ENCODE results near the gene DNAJC4.

DNA sequence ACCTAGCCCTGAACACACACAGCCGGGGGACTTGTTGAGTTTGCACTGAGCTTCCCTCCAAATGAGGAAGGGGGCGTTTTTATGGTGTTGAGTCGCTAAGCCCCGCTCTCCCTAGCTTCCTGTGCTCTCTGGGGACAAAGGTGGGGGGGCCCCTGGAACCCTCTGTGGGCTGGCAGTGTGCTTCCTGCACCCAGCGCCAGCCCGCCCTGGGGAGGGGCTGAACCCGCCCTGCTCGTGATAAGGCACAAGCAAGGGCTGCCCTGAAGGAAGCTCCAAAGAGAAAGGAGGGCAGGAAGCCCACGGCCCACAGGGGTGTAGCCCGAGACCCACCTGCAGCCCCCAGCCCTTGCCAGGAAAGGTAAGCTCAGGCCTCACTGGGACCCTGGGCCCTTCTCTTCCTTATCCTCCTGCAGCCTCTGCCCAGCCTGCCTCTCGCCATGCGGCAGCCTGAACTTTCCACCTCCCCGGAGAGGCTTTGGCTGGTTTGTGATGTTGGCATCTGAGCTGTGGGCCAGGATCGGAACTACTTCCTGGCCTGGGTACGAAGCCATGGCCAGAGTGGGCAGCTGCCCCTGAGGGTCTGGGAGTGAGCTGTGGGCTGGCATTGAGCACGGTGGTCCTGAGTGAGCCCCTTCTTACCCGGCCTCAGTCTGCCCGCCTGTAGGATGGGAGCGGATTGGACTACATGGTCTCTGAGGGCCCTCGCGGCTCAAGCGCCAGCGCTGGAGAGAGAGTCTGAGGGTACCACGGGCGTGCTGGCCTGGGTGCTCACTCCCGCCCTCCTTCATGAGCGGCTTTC, 23.7 kb upstream of the DNAJC4 start, which contains the start of gene FERMT3:
- TF ChIP-seq ZBTB21 (CRISPR knock-in tag; IDR thresholded peaks at IDR 0.05; ENCODE audit: borderline replicate concordance): no peak
- TF ChIP-seq, protein P1, sequence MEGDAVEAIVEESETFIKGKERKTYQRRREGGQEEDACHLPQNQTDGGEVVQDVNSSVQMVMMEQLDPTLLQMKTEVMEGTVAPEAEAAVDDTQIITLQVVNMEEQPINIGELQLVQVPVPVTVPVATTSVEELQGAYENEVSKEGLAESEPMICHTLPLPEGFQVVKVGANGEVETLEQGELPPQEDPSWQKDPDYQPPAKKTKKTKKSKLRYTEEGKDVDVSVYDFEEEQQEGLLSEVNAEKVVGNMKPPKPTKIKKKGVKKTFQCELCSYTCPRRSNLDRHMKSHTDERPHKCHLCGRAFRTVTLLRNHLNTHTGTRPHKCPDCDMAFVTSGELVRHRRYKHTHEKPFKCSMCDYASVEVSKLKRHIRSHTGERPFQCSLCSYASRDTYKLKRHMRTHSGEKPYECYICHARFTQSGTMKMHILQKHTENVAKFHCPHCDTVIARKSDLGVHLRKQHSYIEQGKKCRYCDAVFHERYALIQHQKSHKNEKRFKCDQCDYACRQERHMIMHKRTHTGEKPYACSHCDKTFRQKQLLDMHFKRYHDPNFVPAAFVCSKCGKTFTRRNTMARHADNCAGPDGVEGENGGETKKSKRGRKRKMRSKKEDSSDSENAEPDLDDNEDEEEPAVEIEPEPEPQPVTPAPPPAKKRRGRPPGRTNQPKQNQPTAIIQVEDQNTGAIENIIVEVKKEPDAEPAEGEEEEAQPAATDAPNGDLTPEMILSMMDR (IDR thresholded peaks at IDR 0.05): no peak
- TF ChIP-seq, protein P2, sequence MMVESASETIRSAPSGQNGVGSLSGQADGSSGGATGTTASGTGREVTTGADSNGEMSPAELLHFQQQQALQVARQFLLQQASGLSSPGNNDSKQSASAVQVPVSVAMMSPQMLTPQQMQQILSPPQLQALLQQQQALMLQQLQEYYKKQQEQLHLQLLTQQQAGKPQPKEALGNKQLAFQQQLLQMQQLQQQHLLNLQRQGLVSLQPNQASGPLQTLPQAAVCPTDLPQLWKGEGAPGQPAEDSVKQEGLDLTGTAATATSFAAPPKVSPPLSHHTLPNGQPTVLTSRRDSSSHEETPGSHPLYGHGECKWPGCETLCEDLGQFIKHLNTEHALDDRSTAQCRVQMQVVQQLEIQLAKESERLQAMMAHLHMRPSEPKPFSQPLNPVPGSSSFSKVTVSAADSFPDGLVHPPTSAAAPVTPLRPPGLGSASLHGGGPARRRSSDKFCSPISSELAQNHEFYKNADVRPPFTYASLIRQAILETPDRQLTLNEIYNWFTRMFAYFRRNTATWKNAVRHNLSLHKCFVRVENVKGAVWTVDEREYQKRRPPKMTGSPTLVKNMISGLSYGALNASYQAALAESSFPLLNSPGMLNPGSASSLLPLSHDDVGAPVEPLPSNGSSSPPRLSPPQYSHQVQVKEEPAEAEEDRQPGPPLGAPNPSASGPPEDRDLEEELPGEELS (CRISPR knock-in tag; IDR thresholded peaks at IDR 0.05): no peak
- no peak for TF ChIP-seq ZNF263 (CRISPR knock-in tag; IDR thresholded peaks at IDR 0.05; ENCODE audit: low read depth)
- TF ChIP-seq, protein P3, sequence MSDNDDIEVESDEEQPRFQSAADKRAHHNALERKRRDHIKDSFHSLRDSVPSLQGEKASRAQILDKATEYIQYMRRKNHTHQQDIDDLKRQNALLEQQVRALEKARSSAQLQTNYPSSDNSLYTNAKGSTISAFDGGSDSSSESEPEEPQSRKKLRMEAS (CRISPR knock-in tag; IDR thresholded peaks at IDR 0.05): no peak
- TF ChIP-seq, protein P4, sequence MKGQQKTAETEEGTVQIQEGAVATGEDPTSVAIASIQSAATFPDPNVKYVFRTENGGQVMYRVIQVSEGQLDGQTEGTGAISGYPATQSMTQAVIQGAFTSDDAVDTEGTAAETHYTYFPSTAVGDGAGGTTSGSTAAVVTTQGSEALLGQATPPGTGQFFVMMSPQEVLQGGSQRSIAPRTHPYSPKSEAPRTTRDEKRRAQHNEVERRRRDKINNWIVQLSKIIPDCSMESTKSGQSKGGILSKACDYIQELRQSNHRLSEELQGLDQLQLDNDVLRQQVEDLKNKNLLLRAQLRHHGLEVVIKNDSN (CRISPR knock-in tag; IDR thresholded peaks at IDR 0.05): no peak
- no peak for TF ChIP-seq CREB1 (CRISPR knock-in tag; IDR thresholded peaks at IDR 0.05)
- TF ChIP-seq, protein P5, sequence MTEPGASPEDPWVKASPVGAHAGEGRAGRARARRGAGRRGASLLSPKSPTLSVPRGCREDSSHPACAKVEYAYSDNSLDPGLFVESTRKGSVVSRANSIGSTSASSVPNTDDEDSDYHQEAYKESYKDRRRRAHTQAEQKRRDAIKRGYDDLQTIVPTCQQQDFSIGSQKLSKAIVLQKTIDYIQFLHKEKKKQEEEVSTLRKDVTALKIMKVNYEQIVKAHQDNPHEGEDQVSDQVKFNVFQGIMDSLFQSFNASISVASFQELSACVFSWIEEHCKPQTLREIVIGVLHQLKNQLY (CRISPR knock-in tag; IDR thresholded peaks at IDR 0.05): no peak
- no peak for TF ChIP-seq ZNF416 (CRISPR knock-in tag; IDR thresholded peaks at IDR 0.05)
- TF ChIP-seq, protein P6, sequence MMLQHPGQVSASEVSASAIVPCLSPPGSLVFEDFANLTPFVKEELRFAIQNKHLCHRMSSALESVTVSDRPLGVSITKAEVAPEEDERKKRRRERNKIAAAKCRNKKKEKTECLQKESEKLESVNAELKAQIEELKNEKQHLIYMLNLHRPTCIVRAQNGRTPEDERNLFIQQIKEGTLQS (CRISPR knock-in tag; conservative IDR thresholded peaks at IDR 0.05): no peak
- TF ChIP-seq NFE2L1 (CRISPR knock-in tag; IDR thresholded peaks at IDR 0.05): no peak
- no peak for TF ChIP-seq MXD4 (CRISPR knock-in tag; IDR thresholded peaks at IDR 0.05; ENCODE audit: borderline replicate concordance)
- no peak for TF ChIP-seq ELF4 (CRISPR knock-in tag; IDR thresholded peaks at IDR 0.05; ENCODE audit: low read depth)
- TF ChIP-seq, protein P7, sequence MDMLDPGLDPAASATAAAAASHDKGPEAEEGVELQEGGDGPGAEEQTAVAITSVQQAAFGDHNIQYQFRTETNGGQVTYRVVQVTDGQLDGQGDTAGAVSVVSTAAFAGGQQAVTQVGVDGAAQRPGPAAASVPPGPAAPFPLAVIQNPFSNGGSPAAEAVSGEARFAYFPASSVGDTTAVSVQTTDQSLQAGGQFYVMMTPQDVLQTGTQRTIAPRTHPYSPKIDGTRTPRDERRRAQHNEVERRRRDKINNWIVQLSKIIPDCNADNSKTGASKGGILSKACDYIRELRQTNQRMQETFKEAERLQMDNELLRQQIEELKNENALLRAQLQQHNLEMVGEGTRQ (CRISPR knock-in tag; IDR thresholded peaks at IDR 0.05): no peak

Data from WTC11 (cell line).